ENCODE results near the gene IL24. TPM values are rescaled to one million over a fixed set of nuclear protein-coding genes. Genes with fewer than 3 reads are reported as not detected.
"Not testable (repeated sequence)": the region's sequence is repeated elsewhere in the genome, so short reads cannot be mapped to it uniquely, and the experiment has no call there.

The IL24 gene, protein sequence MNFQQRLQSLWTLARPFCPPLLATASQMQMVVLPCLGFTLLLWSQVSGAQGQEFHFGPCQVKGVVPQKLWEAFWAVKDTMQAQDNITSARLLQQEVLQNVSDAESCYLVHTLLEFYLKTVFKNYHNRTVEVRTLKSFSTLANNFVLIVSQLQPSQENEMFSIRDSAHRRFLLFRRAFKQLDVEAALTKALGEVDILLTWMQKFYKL
- total RNA-seq (2014; rRNA removed; shearing (Covaris generic); ENCODE audit: low replicate concordance): not detected in 2 replicates

DNA sequence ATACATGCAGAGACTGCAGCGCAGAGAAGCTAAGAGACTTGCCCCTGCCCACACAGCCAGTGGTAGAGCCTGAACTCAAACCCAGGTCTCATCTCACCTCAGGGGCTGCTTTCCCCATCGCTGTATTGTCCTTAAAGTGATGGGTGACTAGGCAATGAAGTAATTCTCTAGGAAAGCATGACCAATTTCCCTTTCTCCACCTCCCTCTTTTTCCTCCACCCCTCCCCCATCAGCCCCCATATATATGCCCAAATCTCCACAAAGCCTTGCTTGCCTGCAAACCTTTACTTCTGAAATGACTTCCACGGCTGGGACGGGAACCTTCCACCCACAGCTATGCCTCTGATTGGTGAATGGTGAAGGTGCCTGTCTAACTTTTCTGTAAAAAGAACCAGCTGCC is at the start of gene IL24:
TSS of gene IL24 (plus strand) at position 269 of the 400 bp plus-strand sequence. CDS start 390 bp downstream, outside the sequence.
- in situ Hi-C loops (cut with HindIII; ENCODE audit: low pct_unique_long_range_greater_than_20kb, low sequenced_read_pairs): no loop called here
- no peak for DNase-seq (ENCODE audit: low read depth)

DNA sequence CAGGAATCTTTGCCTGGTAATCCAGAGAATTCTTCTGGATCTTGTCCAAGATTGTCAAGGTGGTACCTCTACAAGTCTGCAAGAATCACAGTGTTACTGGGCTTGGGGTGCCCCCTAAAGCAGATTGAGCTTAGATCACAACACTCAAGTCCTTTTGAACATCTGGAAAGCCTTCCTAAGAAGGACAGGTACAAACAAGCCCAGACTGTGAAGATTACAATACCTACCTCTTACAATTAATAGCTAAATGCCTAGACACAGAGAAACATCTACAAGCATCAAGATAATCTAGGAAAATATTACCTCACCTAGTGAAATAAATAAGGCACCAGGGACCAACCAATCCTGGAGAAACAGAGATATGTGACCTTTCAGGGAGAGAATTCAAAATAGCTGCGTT is 49.3 kb upstream of the IL24 start:
- no peak for DNase-seq (ENCODE audit: low read depth)
- in situ Hi-C loops (cut with HindIII; ENCODE audit: low pct_unique_long_range_greater_than_20kb, low sequenced_read_pairs): no loop called here

DNA sequence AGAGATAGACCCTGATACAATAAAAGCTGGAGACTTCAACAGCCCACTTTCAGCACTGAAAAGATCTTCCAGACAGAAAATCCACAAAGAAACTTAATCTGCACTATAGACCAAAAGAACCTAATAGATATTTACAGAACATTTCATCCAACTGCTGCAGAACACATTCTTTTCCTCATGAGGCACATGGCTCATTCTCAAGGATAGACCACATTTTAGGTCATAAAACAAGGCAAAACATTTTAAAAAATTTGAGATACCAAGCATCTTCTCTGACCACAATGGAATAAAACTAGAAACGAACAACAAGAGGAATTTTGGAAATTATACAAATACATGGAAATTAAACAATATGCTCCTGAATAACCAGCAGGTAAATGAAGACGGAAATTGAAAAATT is 46.8 kb upstream of the IL24 start:
- DNase-seq (ENCODE audit: low read depth): no peak
- in situ Hi-C loops (cut with HindIII; ENCODE audit: low pct_unique_long_range_greater_than_20kb, low sequenced_read_pairs): no loop called here

DNA sequence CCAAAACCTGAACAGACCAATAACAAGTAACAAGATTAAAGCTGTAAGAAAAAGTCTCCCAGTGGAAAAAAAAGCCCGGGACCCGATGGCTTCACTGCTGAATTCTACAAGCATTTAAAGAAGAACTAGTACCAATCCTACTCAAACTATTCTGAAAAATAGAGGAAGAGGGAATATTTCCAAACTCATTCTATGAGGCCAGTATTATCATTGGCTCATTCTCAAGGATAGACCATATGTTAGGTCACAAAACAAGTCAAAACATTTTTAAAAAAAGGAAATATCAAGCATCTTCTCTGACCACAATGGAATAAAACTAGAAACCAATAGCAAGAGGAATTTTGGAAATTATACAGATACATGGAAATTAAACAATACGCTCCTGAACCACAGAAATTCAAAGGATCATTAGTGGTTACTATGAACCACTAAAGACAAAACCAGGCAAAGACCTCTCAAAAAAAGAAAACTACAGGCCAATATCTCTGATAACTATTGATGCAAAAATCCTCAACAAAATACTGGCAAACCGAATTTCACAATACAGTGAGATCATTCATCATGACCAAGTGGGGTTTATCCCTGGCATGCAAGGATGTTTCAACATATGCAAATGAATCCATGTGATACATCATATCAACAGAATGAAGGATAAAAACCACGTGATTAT is 45.8 kb upstream of the IL24 start:
- in situ Hi-C loops (cut with HindIII; ENCODE audit: low pct_unique_long_range_greater_than_20kb, low sequenced_read_pairs): no loop called here
- no peak for DNase-seq (ENCODE audit: low read depth)

DNA sequence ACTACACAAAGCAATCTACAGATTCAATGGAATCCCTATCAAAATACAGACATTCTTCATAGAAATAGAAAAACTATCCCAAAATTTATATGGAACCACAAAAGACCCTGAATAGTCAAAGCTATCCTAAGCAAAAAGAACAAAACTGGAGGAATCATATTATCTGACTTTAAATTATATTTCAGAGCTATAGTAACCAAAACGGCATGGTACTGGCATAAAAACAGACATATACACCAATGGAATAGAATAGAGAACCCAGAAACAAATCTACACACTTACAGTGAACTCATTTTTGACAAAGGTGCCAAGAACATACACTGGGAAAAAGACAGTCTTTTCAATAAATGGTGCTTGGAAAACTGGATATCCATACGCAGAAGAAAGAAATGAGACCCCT is 44.6 kb upstream of the IL24 start:
- DNase-seq (ENCODE audit: low read depth); in situ Hi-C loops (cut with HindIII; ENCODE audit: low pct_unique_long_range_greater_than_20kb, low sequenced_read_pairs): not testable (repeated sequence)

DNA sequence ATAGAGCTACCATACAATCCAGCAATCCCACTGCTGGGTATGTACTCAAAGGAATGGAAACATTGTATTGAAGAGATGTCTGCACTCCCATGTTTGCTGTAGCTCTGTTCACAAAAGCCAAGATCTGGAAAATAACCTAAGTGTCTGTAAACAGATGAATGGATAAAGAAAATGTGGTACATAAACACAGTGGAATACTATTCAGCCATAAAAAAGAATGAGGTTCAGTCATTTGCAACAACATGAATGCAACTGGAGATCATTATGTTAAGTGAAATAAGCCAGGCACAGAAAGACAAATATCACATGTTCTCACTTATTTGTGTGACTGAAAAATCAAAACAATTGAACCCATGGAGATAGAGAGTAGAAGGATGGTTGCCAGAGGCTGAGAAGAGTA is 43.5 kb upstream of the IL24 start:
- in situ Hi-C loops (cut with HindIII; ENCODE audit: low pct_unique_long_range_greater_than_20kb, low sequenced_read_pairs); DNase-seq (ENCODE audit: low read depth): not testable (repeated sequence)

DNA sequence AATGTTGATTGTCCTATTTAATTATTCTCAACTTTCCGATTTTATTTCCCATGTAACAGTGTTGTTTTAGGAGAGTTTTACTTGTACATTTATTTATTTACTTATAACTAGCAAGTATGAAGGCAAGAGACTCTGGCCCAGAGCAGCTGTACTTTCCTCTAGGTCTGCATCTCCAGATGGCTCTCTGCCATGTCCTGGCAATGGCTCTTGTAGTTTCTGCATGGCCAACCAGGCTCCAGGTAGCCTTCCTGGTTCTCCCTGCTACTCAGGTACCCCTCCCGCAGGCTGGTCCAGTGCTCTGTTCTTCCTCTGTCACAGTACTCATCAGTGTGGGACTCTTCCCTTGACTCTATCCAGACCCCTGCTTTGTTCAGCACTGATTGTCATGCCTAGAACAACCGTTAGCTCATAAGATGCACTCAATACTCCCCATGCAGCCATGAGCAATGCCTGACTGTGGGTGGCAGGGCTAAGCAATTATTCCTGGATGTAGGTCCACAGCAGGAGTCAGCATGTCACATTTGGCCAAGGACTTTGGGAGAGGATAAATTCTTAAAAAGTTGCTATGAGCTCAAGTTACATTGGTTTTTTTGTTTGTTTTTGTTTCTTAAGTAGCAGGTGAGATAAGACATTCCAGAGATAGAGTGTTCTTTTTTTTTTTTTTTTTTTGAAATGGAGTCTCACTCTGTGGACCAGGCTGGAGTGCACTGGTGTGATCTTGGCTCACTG is 42.7 kb upstream of the IL24 start:
- no peak for DNase-seq (ENCODE audit: low read depth)
- in situ Hi-C loops (cut with HindIII; ENCODE audit: low pct_unique_long_range_greater_than_20kb, low sequenced_read_pairs): no loop called here

DNA sequence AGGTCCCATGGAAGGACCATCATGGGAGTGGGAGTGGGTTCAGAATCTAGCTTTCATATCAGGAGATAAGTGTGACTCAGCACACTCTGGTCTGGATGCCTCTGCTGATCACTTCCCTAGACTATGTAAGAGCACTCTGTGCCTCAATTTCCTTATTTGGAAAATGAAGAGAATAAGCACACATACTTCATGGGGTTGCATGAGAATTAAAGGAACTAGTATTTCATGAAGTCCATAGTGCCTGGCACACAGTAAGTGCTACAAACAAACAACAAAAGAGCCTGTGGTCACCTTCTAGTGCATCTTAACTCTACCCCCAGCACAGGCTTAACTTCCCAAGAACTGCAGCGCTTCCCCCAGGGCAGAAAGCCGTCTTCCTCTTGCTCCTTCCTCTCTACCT is 41.4 kb upstream of the IL24 start:
- in situ Hi-C loops (cut with HindIII; ENCODE audit: low pct_unique_long_range_greater_than_20kb, low sequenced_read_pairs): no loop called here
- no peak for DNase-seq (ENCODE audit: low read depth)

DNA sequence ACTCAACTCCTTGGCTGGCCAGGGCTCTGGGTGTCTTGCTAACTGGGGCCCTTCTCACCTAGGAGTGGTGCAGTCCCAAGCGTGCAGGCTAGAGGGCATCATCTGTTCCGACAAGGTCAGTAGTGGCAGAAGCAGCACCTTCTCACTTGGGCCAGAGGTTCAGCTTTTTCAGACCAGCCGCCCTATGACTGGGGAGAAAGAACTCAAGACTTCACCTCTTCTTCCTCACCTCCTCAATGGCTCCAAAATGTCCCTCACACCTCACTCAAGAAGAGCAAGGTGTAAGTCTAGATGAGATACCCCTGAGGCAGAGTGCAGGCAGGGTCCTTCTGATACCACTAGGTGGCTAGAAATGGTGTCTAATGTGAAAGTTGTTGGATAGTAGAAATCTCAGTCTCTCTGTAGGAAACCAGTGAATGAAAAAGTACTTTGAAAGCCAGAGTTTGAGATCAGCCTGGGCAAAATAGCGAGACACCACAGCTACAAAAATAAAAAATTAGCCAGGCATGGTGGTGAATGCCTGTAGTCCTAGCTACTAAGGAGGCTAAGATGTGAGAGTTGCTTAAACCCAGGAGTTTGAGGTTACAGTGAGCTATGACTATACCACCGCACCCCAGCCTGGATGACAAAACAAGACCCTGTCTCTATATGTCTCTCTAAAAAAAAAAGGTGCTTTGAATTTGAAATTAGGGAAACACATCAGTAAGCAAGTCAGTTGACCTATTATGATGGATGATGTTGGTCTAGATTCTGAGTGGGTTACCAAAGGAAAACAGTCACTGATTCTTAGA is 40.4 kb upstream of the IL24 start:
- no peak for DNase-seq (ENCODE audit: low read depth)
- in situ Hi-C loops (cut with HindIII; ENCODE audit: low pct_unique_long_range_greater_than_20kb, low sequenced_read_pairs): no loop called here

DNA sequence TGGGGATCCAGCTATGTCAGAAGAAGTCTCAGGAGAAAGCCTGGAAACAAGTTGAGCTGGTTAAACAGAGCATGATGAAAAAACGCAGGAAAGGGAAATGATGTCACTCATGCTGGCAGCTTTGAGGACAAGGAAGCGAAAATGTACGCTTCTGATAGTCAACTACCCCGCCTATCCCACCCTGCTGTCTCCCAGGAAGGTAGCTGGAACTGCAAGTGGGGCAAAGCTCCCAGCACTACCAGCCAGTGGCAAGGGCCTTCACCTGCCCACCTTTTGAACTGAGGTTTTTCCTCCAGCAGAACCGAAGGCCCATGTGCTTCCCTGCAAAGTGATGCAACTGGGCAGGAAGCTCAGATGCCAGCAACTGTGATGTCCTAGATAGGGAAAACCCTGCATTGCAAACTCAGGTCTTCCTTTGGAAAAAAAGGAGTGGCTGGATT is 38.1 kb upstream of the IL24 start:
- in situ Hi-C loops (cut with HindIII; ENCODE audit: low pct_unique_long_range_greater_than_20kb, low sequenced_read_pairs): no loop called here
- DNase-seq (ENCODE audit: low read depth): no peak

DNA sequence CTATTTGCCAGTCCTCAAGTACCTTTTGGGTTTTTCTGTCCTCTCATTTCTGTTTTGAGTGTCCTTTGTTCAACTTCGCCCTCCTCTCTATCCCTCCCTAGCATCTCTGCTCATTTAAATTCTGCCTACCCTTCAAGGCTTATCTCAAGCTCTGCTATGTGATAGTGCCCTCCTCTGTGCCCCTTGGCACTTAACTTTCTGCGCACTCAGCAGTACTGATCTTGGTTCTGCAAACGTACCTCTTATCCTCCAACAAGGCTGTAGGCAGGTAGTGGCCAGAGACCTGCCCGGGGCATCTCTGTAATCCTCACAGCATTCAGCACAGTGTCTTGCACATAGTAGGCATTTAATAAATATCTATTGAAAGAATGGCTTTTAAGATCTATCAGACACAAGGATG is 37.1 kb upstream of the IL24 start:
- DNase-seq (ENCODE audit: low read depth): no peak
- in situ Hi-C loops (cut with HindIII; ENCODE audit: low pct_unique_long_range_greater_than_20kb, low sequenced_read_pairs): no loop called here

DNA sequence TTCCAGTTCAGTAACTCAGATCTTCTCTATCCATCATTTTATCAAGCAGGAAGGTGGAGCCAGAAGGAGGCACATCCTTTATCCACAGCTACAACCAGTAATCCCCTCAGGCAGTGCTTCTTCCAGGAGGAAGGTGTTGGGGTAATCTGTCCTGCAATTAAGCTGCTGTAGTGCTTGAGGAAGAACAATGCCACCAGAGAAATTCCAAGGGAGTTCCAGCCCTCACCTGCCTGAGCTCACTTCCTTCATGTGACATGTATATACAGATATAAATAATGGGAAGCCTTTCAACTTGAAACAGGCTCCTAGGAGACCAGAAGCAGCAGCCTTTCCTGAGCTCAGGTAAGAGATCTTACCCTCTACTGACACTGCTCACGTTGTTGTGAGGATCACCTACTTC is 34.0 kb upstream of the IL24 start:
- in situ Hi-C loops (cut with HindIII; ENCODE audit: low pct_unique_long_range_greater_than_20kb, low sequenced_read_pairs): no loop called here
- no peak for DNase-seq (ENCODE audit: low read depth)

DNA sequence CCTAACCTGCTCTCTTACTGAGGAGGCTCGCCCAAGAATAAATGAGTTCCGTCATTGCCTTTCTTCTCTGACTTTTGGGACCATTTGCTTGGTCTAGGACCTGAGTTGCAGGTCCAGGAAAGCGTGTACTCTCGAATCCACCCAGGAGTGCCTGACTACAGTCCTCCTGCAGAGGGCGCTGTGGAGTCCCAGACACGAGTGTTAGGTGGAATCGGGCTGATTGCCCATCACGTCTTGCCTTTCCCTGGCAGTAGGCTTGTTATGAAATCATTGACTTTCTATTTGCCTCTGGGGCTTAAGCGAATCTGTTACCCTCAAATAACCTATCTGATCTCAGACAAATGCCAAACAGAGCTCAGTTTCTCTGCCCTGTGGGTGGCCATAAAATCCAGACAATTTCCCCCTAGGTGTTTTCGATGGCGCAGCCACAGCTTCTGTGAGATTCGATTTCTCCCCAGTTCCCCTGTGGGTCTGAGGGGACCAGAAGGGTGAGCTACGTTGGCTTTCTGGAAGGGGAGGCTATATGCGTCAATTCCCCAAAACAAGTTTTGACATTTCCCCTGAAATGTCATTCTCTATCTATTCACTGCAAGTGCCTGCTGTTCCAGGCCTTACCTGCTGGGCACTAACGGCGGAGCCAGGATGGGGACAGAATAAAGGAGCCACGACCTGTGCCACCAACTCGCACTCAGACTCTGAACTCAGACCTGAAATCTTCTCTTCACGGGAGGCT is 32.1 kb upstream of the IL24 start, which contains the start of gene IL20:
TSS of gene IL20 (plus strand) at position 685 of the 733 bp plus-strand sequence. CDS start 230 bp downstream, outside the sequence.
- DNase-seq (ENCODE audit: low read depth): no peak

DNA sequence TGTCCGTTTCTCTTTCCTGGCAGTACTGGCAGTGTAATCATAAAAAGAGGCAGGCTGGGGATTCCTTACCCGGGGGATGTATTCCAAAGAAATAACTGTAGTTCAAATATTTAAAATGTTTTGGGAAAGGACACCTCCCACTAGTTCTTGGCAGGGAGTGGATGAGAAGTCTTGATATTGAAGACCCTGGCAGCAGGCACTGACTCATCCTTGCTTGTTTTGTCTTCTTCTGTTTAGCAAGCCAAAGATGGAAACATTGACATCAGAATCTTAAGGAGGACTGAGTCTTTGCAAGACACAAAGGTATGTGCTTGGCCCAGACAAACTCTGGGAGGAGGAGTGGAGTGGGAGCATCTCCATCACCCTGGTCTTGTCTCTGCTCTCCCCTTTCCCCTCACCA is 31.2 kb upstream of the IL24 start:
- no peak for DNase-seq (ENCODE audit: low read depth)
- in situ Hi-C loops (cut with HindIII; ENCODE audit: low pct_unique_long_range_greater_than_20kb, low sequenced_read_pairs): no loop called here

More for the DNA sequence above, 32.1 kb upstream of the IL24 start, which contains the start of gene IL20:
- in situ Hi-C loops (cut with HindIII; ENCODE audit: low pct_unique_long_range_greater_than_20kb, low sequenced_read_pairs): no loop called here

DNA sequence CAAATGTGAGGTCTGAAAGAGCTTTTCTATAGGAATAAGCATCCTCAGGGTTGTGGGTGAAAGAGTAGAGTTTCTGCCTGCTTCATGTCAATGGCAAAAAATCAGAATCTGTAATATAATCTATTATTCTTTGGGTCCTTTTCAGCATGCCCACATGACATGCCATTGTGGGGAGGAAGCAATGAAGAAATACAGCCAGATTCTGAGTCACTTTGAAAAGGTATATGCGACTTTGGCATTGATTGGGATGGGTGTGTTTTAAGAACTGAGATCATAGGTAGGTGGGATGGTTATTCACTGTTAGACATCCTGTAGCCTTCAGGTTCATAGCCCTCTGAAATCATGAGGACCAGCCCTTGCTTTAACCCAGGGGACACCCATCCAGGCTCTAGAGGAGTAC is 30.0 kb upstream of the IL24 start:
- in situ Hi-C loops (cut with HindIII; ENCODE audit: low pct_unique_long_range_greater_than_20kb, low sequenced_read_pairs): no loop called here
- DNase-seq (ENCODE audit: low read depth): no peak

DNA sequence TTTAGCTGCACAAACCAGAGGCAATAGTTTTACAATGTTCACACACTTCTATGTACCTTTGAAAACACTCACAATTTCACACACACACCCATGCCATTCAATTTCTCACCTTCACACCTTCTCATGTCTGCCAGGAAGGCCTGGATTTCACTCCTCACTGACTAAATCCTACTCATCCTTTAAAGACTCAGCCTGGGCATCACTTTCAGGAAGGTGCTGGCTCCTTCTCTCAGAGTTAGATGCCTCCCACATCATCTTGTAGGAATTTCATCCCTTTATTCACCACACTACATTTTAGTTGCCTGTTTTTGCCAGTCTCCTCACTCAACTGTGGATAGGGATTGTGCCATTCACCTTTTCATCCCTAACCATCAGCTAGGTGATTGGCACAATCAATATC is 29.5 kb upstream of the IL24 start:
- in situ Hi-C loops (cut with HindIII; ENCODE audit: low pct_unique_long_range_greater_than_20kb, low sequenced_read_pairs): no loop called here
- no peak for DNase-seq (ENCODE audit: low read depth)

DNA sequence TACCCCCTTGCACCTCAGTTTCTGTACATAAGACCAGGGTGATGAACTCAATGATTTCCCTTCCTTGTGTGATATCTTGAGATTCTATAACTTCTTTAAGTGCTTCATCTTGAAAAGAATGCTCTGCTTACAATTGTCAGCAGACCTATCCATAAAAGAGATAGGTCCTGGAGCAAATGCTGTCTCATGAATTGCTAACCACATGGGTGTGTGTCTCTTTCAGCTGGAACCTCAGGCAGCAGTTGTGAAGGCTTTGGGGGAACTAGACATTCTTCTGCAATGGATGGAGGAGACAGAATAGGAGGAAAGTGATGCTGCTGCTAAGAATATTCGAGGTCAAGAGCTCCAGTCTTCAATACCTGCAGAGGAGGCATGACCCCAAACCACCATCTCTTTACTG is 29.0 kb upstream of the IL24 start:
- in situ Hi-C loops (cut with HindIII; ENCODE audit: low pct_unique_long_range_greater_than_20kb, low sequenced_read_pairs): no loop called here
- DNase-seq (ENCODE audit: low read depth): no peak

DNA sequence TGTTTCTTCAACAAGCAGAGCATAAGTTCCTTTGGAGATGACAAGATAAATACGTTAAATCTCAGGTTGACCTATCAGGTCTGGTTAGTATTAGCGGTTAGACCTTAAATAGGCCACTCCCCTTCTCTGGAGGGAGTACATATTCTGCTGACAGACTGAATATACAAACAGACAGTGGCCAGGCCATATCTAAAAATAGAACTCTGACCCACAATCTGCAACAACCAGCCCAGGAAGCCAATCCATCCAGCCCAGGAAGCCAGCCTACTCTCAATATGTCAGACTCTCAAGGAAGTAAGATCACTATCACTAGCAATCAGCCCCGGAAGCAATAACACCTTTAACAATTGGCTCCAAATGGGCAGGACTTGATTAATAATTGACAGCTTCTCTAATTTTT is 25.1 kb upstream of the IL24 start:
- no peak for DNase-seq (ENCODE audit: low read depth)
- in situ Hi-C loops (cut with HindIII; ENCODE audit: low pct_unique_long_range_greater_than_20kb, low sequenced_read_pairs): no loop called here
